Kidney (tissue), 14 donors: ENCODE measurements around the gene CCDC83. TPM values are rescaled to one million over a fixed set of nuclear protein-coding genes. Genes with fewer than 3 reads are reported as not detected.

Source experiments
- DNase-seq, 5 donors: peaks; one replicate each; pipeline ENCODE4 v3.0.0-alpha.2; 2013 to 2020
- FAIRE-seq: peaks from 2 replicates; lab custom pipeline; 2012; peaks lifted over from hg19 to GRCh38; lab: Jason Lieb, UNC
- H3K27ac ChIP-seq, 2 donors: one replicate each; pipeline ENCODE4 v1.7.0; 2013; ENCODE audit warnings: low read depth in 2 of 2, low read length in 2 of 2, inconsistent platforms in 1 of 2
- H3K27me3 ChIP-seq: one replicate; pipeline ENCODE4 v1.7.1; 2013; ENCODE audit warnings: low read length, inconsistent platforms; ENCODE audit not compliant: control insufficient read depth, insufficient read depth
- H3K36me3 ChIP-seq, 3 donors: one replicate each; pipeline versions ENCODE4 v1.7.0 to v1.7.1; 2013; ENCODE audit warnings: low read length in 3 of 3, control low read depth in 1 of 3, inconsistent platforms in 1 of 3; ENCODE audit not compliant: insufficient read depth in 3 of 3, control insufficient read depth in 2 of 3
- H3K4me1 ChIP-seq, 3 donors: one replicate each; pipeline versions ENCODE4 v1.7.0 to v1.7.1; 2013; ENCODE audit warnings: low read length in 3 of 3, inconsistent platforms in 1 of 3, low read depth in 1 of 3; ENCODE audit not compliant: control insufficient read depth in 2 of 3, insufficient read depth in 2 of 3
- H3K4me3 ChIP-seq, 3 donors: one replicate each; pipeline versions ENCODE4 v1.7.0 to v1.8.1; 2013; ENCODE audit warnings: low read length in 3 of 3, control low read depth in 1 of 3, inconsistent platforms in 1 of 3
- H3K9ac ChIP-seq, 3 donors: one replicate each; pipeline versions ENCODE4 v1.7.0 to v1.7.1; 2013; ENCODE audit warnings: low read length in 3 of 3, control low read depth in 1 of 3, inconsistent platforms in 1 of 3
- H3K9me3 ChIP-seq, 3 donors: one replicate each; pipeline versions ENCODE4 v1.7.0 to v1.7.1; 2013; ENCODE audit warnings: low read length in 3 of 3, control low read depth in 1 of 3, inconsistent platforms in 1 of 3; ENCODE audit not compliant: control insufficient read depth in 2 of 3, insufficient read depth in 1 of 3
- intact Hi-C: fragments of 100-400 bp; cut with DNase I; formaldehyde crosslinking; loops from one replicate; pipeline ENCODE4 v1.11.1; 2022
- polyA plus RNA-seq: library from polyadenylated mRNA; stranded (reverse); fragments of 350-450 nt; fragmentation: Illumina TruSeq; extraction: RNeasy Lipid Tissue Mini Kit (QIAGEN cat#74804); gene quantifications from one replicate; pipeline ENCODE4 v1.2.3, GENCODE V29; 2014; ENCODE audit warnings: low read depth, low replicate concordance; ENCODE audit not compliant: insufficient read depth
- total RNA-seq: library from RNA; stranded (reverse); fragmentation: NEBNext Ultra II Directional; extraction: Animal tissue kit (Norgen Biotek cat#: 25700); gene quantifications from one replicate; pipeline ENCODE4 v1.2.1, GENCODE V29; 2021
- TF ChIP-seq, protein P1 (sequence below): IDR thresholded peaks from 3 replicates; pipeline ENCODE4 v1.5.1; 2012; ENCODE audit warnings: mild to moderate bottlenecking, moderate library complexity, borderline replicate concordance; ENCODE audit not compliant: insufficient read depth; ENCODE audit errors: extremely low read depth
- donor health status: control.
- donor health status: control.
- donor health status: control.
- donor health status: control.
- donor health status: control.
- donor health status: DM: yes; HTN: yes; CAD: no.
- donor health status: Normal renal cell carcinoma (clear cell type).

Gene CCDC83
- total and polyA plus RNA-seq, 2 donors from 2014 or later = not detected

DNA sequence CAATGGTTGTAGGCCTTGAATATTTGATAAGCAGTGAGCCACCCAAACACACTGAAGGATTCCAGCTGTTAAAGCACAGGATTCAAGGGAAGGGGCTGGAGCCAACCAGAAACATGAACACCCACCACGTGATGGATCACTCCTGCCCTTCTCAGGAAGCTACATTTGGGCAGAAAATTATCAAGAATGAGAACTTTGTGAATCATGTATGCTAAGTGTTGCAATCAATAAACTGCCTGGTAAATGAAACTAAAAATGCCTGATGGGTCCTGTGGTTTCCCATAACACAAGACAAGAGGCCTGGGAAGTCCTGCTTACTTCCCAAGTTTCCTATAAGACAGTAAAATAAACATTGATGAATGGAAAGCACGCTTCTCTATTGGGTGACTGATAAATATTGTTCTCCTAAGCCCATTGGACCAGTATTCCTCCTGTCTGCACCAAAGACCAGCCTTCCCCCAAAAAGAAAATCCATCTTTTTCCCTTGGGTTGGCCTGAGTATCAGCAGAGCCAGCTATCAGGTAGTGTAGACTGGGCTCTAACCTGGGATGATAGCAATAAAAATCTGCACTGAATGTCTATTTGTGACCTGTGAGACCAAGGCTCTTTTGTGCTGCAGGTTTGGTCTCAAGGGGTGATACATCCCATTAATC lies 98.4 kb downstream of the CCDC83 start:
- intact Hi-C loops = no loop called here
- no peak for FAIRE-seq
- H3K27me3 ChIP-seq = no peaks in the 10 kb centered on the region

DNA sequence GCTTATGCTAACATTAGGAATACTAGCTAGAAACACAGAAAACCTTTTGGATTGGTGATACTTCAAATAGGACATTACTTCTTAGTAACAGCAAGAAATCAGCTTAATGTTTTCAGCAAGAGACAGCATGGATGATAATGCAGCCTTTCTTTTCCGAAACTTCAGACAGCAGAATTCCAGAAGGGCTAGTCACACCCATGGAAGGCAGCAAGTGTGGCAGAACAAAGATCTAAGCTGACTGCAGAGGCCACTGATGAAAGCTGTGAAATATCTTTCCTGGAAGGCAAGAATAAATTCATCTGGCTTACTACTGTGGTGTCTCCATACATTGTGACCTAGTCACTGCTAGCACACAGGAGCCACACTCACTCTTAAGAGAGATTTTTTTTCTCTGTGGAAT lies 100.3 kb downstream of the CCDC83 start:
- no peaks in the 10 kb centered on the region for H3K9me3 ChIP-seq
- no peak overlapping the region for H3K4me3 ChIP-seq
- H3K9ac ChIP-seq = no peak overlapping the region
- TF ChIP-seq, protein P1, sequence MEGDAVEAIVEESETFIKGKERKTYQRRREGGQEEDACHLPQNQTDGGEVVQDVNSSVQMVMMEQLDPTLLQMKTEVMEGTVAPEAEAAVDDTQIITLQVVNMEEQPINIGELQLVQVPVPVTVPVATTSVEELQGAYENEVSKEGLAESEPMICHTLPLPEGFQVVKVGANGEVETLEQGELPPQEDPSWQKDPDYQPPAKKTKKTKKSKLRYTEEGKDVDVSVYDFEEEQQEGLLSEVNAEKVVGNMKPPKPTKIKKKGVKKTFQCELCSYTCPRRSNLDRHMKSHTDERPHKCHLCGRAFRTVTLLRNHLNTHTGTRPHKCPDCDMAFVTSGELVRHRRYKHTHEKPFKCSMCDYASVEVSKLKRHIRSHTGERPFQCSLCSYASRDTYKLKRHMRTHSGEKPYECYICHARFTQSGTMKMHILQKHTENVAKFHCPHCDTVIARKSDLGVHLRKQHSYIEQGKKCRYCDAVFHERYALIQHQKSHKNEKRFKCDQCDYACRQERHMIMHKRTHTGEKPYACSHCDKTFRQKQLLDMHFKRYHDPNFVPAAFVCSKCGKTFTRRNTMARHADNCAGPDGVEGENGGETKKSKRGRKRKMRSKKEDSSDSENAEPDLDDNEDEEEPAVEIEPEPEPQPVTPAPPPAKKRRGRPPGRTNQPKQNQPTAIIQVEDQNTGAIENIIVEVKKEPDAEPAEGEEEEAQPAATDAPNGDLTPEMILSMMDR = no peak
- H3K27ac ChIP-seq = no peak overlapping the region
- FAIRE-seq (no peak), DNase-seq (no peak)
- intact Hi-C loops = no loop called here
- H3K36me3 ChIP-seq = peaks cover 2 to 35% (median 16%) of the 10 kb centered on the region in 3 donors
- H3K27me3 ChIP-seq = no peaks in the 10 kb centered on the region
- H3K4me1 ChIP-seq = no peaks in the 10 kb centered on the region

More for the DNA sequence above, 98.4 kb downstream of the CCDC83 start:
- Histone ChIP-seq H3K9ac (no peak overlapping the region), H3K9me3 (no peaks in the 10 kb centered on the region), H3K4me1 (peaks cover 0 to 4% (median under 1%) of the 10 kb centered on the region in 3 donors), H3K27ac (no peak overlapping the region), H3K4me3 (no peak overlapping the region), H3K36me3 (peaks cover 2 to 34% (median 11%) of the 10 kb centered on the region in 3 donors)
- TF ChIP-seq, protein P1 = no peak
- DNase-seq = no peak

- FAIRE-seq = no peak
- H3K4me1 ChIP-seq = peaks cover 0 to 6% (median 0%) of the 10 kb centered on the region in 3 donors
- TF ChIP-seq, protein P1 = no peak
- H3K9me3 ChIP-seq = no peaks in the 10 kb centered on the region
- peaks cover 2 to 45% (median 27%) of the 10 kb centered on the region in 3 donors for H3K36me3 ChIP-seq
- intact Hi-C loops = no loop called here
- H3K27me3 ChIP-seq = no peaks in the 10 kb centered on the region
- DNase-seq = no peak
- no peak overlapping the region for H3K9ac ChIP-seq
- H3K4me3 ChIP-seq = no peak overlapping the region
- H3K27ac ChIP-seq = no peak overlapping the region
Measured at GRCh38 chr11:85960678-85961077, 105.5 kb downstream of the CCDC83 start.
